ENCODE results near the gene FBXO27.

The FBXO27 gene

DNA sequence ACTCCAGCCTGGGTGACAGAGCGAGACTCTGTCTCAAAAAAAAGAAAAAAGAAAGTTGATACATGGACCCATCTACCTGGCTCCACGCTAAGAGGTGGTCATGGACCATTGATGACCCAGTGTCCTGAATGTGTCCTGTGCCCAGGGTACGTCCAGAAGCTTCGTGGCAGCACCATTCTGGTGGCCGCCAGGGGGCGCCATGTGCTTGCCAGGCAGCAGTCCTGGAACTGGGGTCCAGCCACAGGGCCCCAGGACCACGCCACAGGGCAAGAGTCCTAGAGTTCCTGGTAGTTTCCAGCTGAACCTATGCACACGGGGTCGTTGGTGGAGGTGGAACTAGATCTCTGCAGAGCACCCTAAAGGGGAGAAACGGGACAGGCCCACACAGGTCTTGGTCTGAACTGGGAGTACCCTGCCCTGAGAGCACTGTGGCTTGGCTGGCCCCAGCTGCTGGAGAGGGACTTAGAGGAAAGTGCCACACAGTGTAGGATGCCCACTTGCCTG lies 19.9 kb upstream of the FBXO27 start:
- Histone ChIP-seq H2BK12ac (ENCODE audit: low read length) (no peak overlapping the region), H2BK120ac (ENCODE audit: insufficient read depth, low read length, poor library complexity) (no peak overlapping the region), H3K27me3 (ENCODE audit: insufficient read depth, low read length) (no peaks in the 10 kb centered on the region), H3K79me2 (ENCODE audit: control insufficient read depth, insufficient read depth, low read length, poor library complexity) (no peaks in the 10 kb centered on the region), H3K4ac (ENCODE audit: low read depth, low read length) (no peak overlapping the region), H3K18ac (ENCODE audit: low read length) (no peak overlapping the region), H3K27ac (ENCODE audit: low read depth, low read length) (no peak overlapping the region), H4K12ac (ENCODE audit: low read depth, low read length) (no peak overlapping the region), H3K9me3 (ENCODE audit: insufficient read depth, low read depth, low read length) (peaks cover 8% of the 10 kb centered on the region), H3K4me2 (ENCODE audit: low read length) (no peak overlapping the region), H3K79me1 (ENCODE audit: low read length) (no peaks in the 10 kb centered on the region), H3K36me3 (ENCODE audit: control insufficient read depth in 1 of 2, insufficient read depth in 2 of 2, low read length in 2 of 2) (no peaks in the 10 kb centered on the region), H3K9ac (ENCODE audit: low read length) (no peak overlapping the region), H4K8ac (ENCODE audit: low read depth, low read length) (no peak overlapping the region), H3K4me1 (ENCODE audit: control insufficient read depth in 1 of 2, insufficient read depth in 2 of 2, low read length in 2 of 2) (no peaks in the 10 kb centered on the region), H3K23ac (ENCODE audit: low read length) (no peak overlapping the region), H4K91ac (ENCODE audit: low read depth, low read length) (no peak overlapping the region), H2AK5ac (ENCODE audit: low read length) (no peak overlapping the region), H3K14ac (ENCODE audit: low read length) (no peak overlapping the region), H2BK5ac (ENCODE audit: low read depth, low read length, poor library complexity) (no peak overlapping the region), H2AFZ (ENCODE audit: insufficient read depth, low read length, poor library complexity) (no peak overlapping the region), H3K4me3 (ENCODE audit: low read depth, low read length) (no peak overlapping the region)
- peak; percentile 31 to 66 for DNase-seq
- no CpG with 5 or more reads among the region's 10 CpGs for WGBS (ENCODE audit: extremely low coverage, insufficient coverage, insufficient read length)

- no peak overlapping the region for H4K91ac ChIP-seq (ENCODE audit: low read depth, low read length)
- no peaks in the 10 kb centered on the region for H3K36me3 ChIP-seq (ENCODE audit: control insufficient read depth in 1 of 2, insufficient read depth in 2 of 2, low read length in 2 of 2)
- H3K14ac ChIP-seq (ENCODE audit: low read length) = no peak overlapping the region
- H3K79me1 ChIP-seq (ENCODE audit: low read length) = no peaks in the 10 kb centered on the region
- no peak overlapping the region for H3K4me2 ChIP-seq (ENCODE audit: low read length)
- no peak overlapping the region for H3K27ac ChIP-seq (ENCODE audit: low read depth, low read length)
- H2BK5ac ChIP-seq (ENCODE audit: low read depth, low read length, poor library complexity) = no peak overlapping the region
- no peak overlapping the region for H3K18ac ChIP-seq (ENCODE audit: low read length)
- H3K23ac ChIP-seq (ENCODE audit: low read length) = no peak overlapping the region
- no peak overlapping the region for H2BK12ac ChIP-seq (ENCODE audit: low read length)
- H2AFZ ChIP-seq (ENCODE audit: insufficient read depth, low read length, poor library complexity) = no peak overlapping the region
- no CpG with 5 or more reads among the region's 2 CpGs for WGBS (ENCODE audit: extremely low coverage, insufficient coverage, insufficient read length)
- no peak overlapping the region for H3K9ac ChIP-seq (ENCODE audit: low read length)
- peaks cover 0 to 2% of the 10 kb centered on the region in 2 experiments for H3K4me1 ChIP-seq (ENCODE audit: control insufficient read depth in 1 of 2, insufficient read depth in 2 of 2, low read length in 2 of 2)
- H4K12ac ChIP-seq (ENCODE audit: low read depth, low read length) = no peak overlapping the region
- no peak overlapping the region for H2BK120ac ChIP-seq (ENCODE audit: insufficient read depth, low read length, poor library complexity)
- H3K9me3 ChIP-seq (ENCODE audit: insufficient read depth, low read depth, low read length) = peaks cover 9% of the 10 kb centered on the region
- no peaks in the 10 kb centered on the region for H3K79me2 ChIP-seq (ENCODE audit: control insufficient read depth, insufficient read depth, low read length, poor library complexity)
- no peak overlapping the region for H3K4me3 ChIP-seq (ENCODE audit: low read depth, low read length)
- no peak overlapping the region for H3K4ac ChIP-seq (ENCODE audit: low read depth, low read length)
- no peak overlapping the region for H2AK5ac ChIP-seq (ENCODE audit: low read length)
- H4K8ac ChIP-seq (ENCODE audit: low read depth, low read length) = no peak overlapping the region
- H3K27me3 ChIP-seq (ENCODE audit: insufficient read depth, low read length) = no peaks in the 10 kb centered on the region
- no peak for DNase-seq
These were observed 14.7 kb upstream of the FBXO27 start for GRCh38 chr19:39047073-39047472.

GRCh38 chr19:39046037-39046821 lies 13.9 kb upstream of the FBXO27 start:
- H3K27me3 ChIP-seq (ENCODE audit: insufficient read depth, low read length) = no peaks in the 10 kb centered on the region
- H2BK120ac ChIP-seq (ENCODE audit: insufficient read depth, low read length, poor library complexity) = no peak overlapping the region
- H4K91ac ChIP-seq (ENCODE audit: low read depth, low read length) = no peak overlapping the region
- no peak overlapping the region for H3K27ac ChIP-seq (ENCODE audit: low read depth, low read length)
- peaks cover 0 to 2% of the 10 kb centered on the region in 2 experiments for H3K4me1 ChIP-seq (ENCODE audit: control insufficient read depth in 1 of 2, insufficient read depth in 2 of 2, low read length in 2 of 2)
- no peak overlapping the region for H4K8ac ChIP-seq (ENCODE audit: low read depth, low read length)
- no peak overlapping the region for H4K12ac ChIP-seq (ENCODE audit: low read depth, low read length)
- no CpG with 5 or more reads among the region's 7 CpGs for WGBS (ENCODE audit: extremely low coverage, insufficient coverage, insufficient read length)
- no peaks in the 10 kb centered on the region for H3K79me2 ChIP-seq (ENCODE audit: control insufficient read depth, insufficient read depth, low read length, poor library complexity)
- no peak overlapping the region for H3K9ac ChIP-seq (ENCODE audit: low read length)
- H2AK5ac ChIP-seq (ENCODE audit: low read length) = no peak overlapping the region
- no peak overlapping the region for H2AFZ ChIP-seq (ENCODE audit: insufficient read depth, low read length, poor library complexity)
- no peak overlapping the region for H3K23ac ChIP-seq (ENCODE audit: low read length)
- no peak overlapping the region for H3K14ac ChIP-seq (ENCODE audit: low read length)
- no peak for DNase-seq
- H3K79me1 ChIP-seq (ENCODE audit: low read length) = no peaks in the 10 kb centered on the region
- no peaks in the 10 kb centered on the region for H3K36me3 ChIP-seq (ENCODE audit: control insufficient read depth in 1 of 2, insufficient read depth in 2 of 2, low read length in 2 of 2)
- no peak overlapping the region for H2BK12ac ChIP-seq (ENCODE audit: low read length)
- H3K9me3 ChIP-seq (ENCODE audit: insufficient read depth, low read depth, low read length) = peaks cover 9% of the 10 kb centered on the region
- no peak overlapping the region for H3K18ac ChIP-seq (ENCODE audit: low read length)
- no peak overlapping the region for H3K4me2 ChIP-seq (ENCODE audit: low read length)
- no peak overlapping the region for H2BK5ac ChIP-seq (ENCODE audit: low read depth, low read length, poor library complexity)
- H3K4me3 ChIP-seq (ENCODE audit: low read depth, low read length) = no peak overlapping the region
- no peak overlapping the region for H3K4ac ChIP-seq (ENCODE audit: low read depth, low read length)

DNA sequence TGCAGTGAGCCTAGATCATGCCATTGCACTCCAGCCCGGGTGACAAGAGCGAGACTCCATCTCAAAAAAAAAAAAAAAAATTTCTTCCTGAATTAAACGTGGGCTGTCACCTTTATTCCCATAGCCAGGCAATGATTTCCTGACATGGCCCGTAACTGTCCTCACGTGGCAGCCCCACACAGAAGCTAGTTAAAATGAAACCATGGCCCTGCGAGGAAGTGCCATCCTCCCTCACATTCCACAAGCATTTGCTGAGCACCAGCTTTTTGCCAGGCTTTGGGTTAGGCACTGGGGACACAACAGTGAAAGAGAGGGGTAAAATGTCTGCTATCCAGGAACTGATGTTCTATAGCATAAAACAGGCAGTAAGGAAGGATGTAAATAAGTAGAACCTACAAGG lies 13.2 kb upstream of the FBXO27 start:
- Histone ChIP-seq H3K4me2 (ENCODE audit: low read length) (no peak overlapping the region), H3K23ac (ENCODE audit: low read length) (no peak overlapping the region), H3K9ac (ENCODE audit: low read length) (no peak overlapping the region), H3K4me3 (ENCODE audit: low read depth, low read length) (no peak overlapping the region), H2BK12ac (ENCODE audit: low read length) (no peak overlapping the region), H4K12ac (ENCODE audit: low read depth, low read length) (no peak overlapping the region), H4K91ac (ENCODE audit: low read depth, low read length) (no peak overlapping the region), H3K9me3 (ENCODE audit: insufficient read depth, low read depth, low read length) (peaks cover 9% of the 10 kb centered on the region), H3K79me2 (ENCODE audit: control insufficient read depth, insufficient read depth, low read length, poor library complexity) (no peaks in the 10 kb centered on the region), H3K27ac (ENCODE audit: low read depth, low read length) (no peak overlapping the region), H3K36me3 (ENCODE audit: control insufficient read depth in 1 of 2, insufficient read depth in 2 of 2, low read length in 2 of 2) (no peaks in the 10 kb centered on the region), H2BK120ac (ENCODE audit: insufficient read depth, low read length, poor library complexity) (no peak overlapping the region), H3K27me3 (ENCODE audit: insufficient read depth, low read length) (no peaks in the 10 kb centered on the region), H3K4me1 (ENCODE audit: control insufficient read depth in 1 of 2, insufficient read depth in 2 of 2, low read length in 2 of 2) (peaks cover 0 to 2% of the 10 kb centered on the region in 2 experiments), H4K8ac (ENCODE audit: low read depth, low read length) (no peak overlapping the region), H3K4ac (ENCODE audit: low read depth, low read length) (no peak overlapping the region), H3K18ac (ENCODE audit: low read length) (no peak overlapping the region), H3K79me1 (ENCODE audit: low read length) (no peaks in the 10 kb centered on the region), H2BK5ac (ENCODE audit: low read depth, low read length, poor library complexity) (no peak overlapping the region), H2AFZ (ENCODE audit: insufficient read depth, low read length, poor library complexity) (no peak overlapping the region), H2AK5ac (ENCODE audit: low read length) (no peak overlapping the region), H3K14ac (ENCODE audit: low read length) (no peak overlapping the region)
- DNase-seq = no peak
- WGBS (ENCODE audit: extremely low coverage, insufficient coverage, insufficient read length) = no CpG with 5 or more reads among the region's 6 CpGs
